Epithelial cell of proximal tubule (primary cell): ENCODE measurements around the gene PPM1N. TPM values are rescaled to one million over a fixed set of nuclear protein-coding genes. Genes with fewer than 3 reads are reported as not detected.

Experiments
- DNase-seq: peaks from one replicate; pipeline ENCODE4 v3.0.0-alpha.2; 2011; ENCODE audit warnings: low read depth
- H3K4me3 ChIP-seq: 2 replicates; pipeline ENCODE4 v1.5.1; 2011; ENCODE audit warnings: low read depth, mild to moderate bottlenecking, low read length
- total RNA-seq: library from RNA; depleted of rRNA; stranded (reverse); fragments of >200 nt; gene quantifications from 2 replicates; pipeline ENCODE4 v1.2.3, GENCODE V29; 2015
- TF ChIP-seq, protein P1 (sequence below): conservative IDR thresholded peaks from 2 replicates; pipeline ENCODE4 v1.5.1; 2012; ENCODE audit warnings: low read depth, mild to moderate bottlenecking, low read length

PPM1N gene
- total RNA-seq, 1 donor from 2014 or later = 0.17 TPM

GRCh38 chr19:45483033-45483432, 15.2 kb upstream of the PPM1N start:
- DNase-seq = no peak
- H3K4me3 ChIP-seq = no peak overlapping the region
- TF ChIP-seq, protein P1, sequence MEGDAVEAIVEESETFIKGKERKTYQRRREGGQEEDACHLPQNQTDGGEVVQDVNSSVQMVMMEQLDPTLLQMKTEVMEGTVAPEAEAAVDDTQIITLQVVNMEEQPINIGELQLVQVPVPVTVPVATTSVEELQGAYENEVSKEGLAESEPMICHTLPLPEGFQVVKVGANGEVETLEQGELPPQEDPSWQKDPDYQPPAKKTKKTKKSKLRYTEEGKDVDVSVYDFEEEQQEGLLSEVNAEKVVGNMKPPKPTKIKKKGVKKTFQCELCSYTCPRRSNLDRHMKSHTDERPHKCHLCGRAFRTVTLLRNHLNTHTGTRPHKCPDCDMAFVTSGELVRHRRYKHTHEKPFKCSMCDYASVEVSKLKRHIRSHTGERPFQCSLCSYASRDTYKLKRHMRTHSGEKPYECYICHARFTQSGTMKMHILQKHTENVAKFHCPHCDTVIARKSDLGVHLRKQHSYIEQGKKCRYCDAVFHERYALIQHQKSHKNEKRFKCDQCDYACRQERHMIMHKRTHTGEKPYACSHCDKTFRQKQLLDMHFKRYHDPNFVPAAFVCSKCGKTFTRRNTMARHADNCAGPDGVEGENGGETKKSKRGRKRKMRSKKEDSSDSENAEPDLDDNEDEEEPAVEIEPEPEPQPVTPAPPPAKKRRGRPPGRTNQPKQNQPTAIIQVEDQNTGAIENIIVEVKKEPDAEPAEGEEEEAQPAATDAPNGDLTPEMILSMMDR = no peak

DNA sequence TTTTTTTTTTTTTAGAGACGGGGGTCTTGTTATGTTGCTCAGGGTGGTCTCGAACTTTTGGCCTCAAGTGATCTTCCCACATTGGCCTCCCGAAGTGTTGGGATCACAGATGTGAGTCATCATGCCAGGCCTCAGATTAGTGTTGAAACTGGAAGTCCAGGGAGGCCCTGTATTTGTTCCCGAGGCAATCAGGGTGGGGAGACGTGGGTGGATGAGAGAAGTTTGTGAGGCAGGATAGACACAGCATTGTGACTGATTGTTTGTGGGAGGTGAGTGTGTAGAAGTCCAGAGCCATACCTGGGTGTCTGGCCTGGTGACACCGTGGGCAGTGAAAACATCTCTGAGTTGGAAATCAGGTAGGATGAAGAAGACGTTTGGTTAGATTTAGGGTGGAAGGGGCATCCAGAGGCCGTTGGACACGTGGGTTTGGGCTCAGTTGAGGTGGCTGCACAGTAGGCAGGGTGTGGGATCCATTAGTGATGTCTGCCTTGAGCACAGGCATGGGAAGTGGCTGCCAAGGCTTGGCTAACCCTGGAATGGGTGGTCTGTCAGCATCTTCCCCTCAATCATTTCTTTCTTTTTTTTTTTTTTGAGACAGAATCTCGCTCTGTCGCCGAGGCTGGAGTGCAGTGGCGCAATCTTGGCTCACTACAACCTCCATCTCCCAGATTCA, 13.8 kb upstream of the PPM1N start:
- DNase-seq = no peak

DNA sequence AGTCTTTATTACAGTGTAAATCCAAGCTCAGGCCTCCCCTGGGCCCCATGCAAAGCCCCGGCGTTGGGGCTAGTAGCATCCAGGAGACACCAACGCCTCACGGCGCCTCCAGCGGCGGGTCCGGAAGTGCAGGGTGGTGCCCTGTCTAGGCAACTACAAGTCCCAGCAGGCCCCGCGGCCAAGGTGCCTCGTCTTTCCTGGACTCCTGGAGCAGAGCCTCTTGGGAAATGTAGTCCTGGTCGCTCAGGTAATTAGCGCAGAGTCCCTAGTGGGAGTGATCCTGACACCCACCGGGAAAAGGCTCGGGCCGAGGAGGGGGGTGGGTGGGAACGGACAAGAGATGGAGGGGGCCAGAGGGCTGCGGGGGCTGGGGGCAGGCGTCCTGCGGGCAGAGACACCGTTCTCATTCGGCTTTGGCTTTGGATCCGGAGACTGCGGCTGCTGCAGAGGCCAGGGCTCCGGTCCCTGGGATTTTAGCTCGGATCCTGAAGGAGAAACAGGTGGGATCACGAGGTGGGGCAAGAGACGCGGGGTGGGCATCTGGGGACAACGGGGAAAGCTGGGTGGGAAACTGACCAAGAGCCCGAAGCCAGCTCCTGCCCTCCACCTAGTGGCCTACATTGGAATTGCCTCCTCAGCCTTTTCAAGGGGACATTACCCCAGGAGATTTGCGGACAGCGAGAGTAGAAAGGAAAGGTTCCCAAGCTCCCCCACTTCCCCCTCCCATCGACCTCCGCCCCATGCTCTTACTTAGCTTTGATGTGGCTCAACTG, 12.8 kb upstream of the PPM1N start:
- DNase-seq = no peak
- H3K4me3 ChIP-seq = peak overlapping the region; percentile 77
- TF ChIP-seq, protein P1 = peak; percentile 85

More for the DNA sequence above, 13.8 kb upstream of the PPM1N start:
- TF ChIP-seq, protein P1 = no peak
- H3K4me3 ChIP-seq = no peak overlapping the region

DNA sequence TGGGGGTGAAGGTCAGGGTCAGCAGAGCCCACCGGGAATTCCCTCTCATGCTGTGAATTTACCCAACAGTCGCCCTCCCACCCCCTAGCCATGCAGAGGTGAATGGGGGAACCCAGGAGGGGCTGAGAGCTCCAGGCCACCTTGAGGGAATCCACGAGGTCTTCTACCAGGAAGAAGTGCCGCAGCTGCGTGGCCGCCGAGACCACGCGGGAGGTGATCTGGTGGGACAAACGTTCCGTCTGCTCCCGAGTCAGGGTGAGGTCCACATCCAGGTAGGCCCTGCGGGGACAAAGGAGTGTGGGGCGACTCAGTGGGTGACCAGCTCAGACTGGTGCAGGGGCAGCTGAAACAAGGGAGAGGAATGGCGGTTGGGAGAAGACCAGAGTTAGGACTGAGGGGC, 9.5 kb upstream of the PPM1N start:
- no peak overlapping the region for H3K4me3 ChIP-seq
- TF ChIP-seq, protein P1 = no peak
- DNase-seq = no peak

- H3K4me3 ChIP-seq = no peak overlapping the region
- DNase-seq = no peak
- TF ChIP-seq, protein P1 = no peak
Measured at GRCh38 chr19:45489216-45489855, 8.9 kb upstream of the PPM1N start.

DNA sequence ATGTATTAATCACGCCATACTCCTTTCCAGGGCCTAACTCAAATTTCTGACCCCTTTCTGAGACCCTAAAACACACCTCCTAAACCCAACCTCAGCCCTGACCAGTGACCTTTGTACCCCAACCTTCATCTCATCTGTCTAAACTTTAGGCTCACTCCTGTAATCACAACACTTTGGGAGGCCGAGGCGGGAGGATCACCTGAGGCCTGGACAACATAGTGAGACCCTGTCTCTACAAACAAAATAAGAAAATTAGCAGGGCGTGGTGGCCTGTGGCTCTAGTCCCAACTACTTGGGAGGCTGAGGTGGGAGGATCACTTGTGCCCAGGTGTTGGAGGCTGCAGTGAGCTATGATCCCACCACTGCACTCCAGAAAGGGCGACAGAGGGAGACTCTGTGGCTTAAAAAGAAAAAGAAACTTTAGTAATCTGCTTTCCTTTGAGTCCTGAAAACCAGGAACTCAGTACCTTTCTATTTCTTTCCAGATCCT, 6.1 kb upstream of the PPM1N start:
- no peak overlapping the region for H3K4me3 ChIP-seq
- DNase-seq = no peak
- TF ChIP-seq, protein P1 = no peak
